GM19328 (cell line): ENCODE data around the gene ST6GAL1.
"Not testable (repeated sequence)": the region's sequence is repeated elsewhere in the genome, so short reads cannot be mapped to it uniquely, and the experiment has no call there.

Source experiments
- ATAC-seq: cut with Tn5 transposase; IDR thresholded peaks from one replicate; pipeline ENCODE4 v1.9.1; 2021; ENCODE audit warnings: mild to moderate bottlenecking, moderate library complexity; ENCODE audit not compliant: unreplicated experiment

Gene ST6GAL1

GRCh38 chr3:186939536-186939935 lies 9.2 kb downstream of the ST6GAL1 start:
- no peak for ATAC-seq

GRCh38 chr3:186940967-186941366 lies 10.6 kb downstream of the ST6GAL1 start:
- no peak for ATAC-seq

GRCh38 chr3:186942168-186942567 lies 11.8 kb downstream of the ST6GAL1 start:
- no peak for ATAC-seq

GRCh38 chr3:186945255-186945823 lies 15.0 kb downstream of the ST6GAL1 start:
- ATAC-seq, result no peak

- peak; percentile 79 for ATAC-seq
These were observed 16.5 kb downstream of the ST6GAL1 start for GRCh38 chr3:186946756-186947375.

- no peak for ATAC-seq
These were observed 19.1 kb downstream of the ST6GAL1 start for GRCh38 chr3:186949281-186949982.

GRCh38 chr3:186950402-186951093 lies 20.2 kb downstream of the ST6GAL1 start:
- ATAC-seq, result no peak

- no peak for ATAC-seq
These were observed 21.6 kb downstream of the ST6GAL1 start for GRCh38 chr3:186951640-186952552.

- no peak for ATAC-seq
These were observed 22.7 kb downstream of the ST6GAL1 start for GRCh38 chr3:186953011-186953487.

- ATAC-seq, result not testable (repeated sequence)
These were observed 23.8 kb downstream of the ST6GAL1 start for GRCh38 chr3:186953992-186954699.

GRCh38 chr3:186955898-186956696 lies 25.8 kb downstream of the ST6GAL1 start:
- no peak for ATAC-seq

- ATAC-seq, result no peak
These were observed 28.8 kb downstream of the ST6GAL1 start for GRCh38 chr3:186959029-186959624.

GRCh38 chr3:186960347-186960746 lies 30.0 kb downstream of the ST6GAL1 start:
- ATAC-seq, result no peak

GRCh38 chr3:186962445-186962844 lies 32.1 kb downstream of the ST6GAL1 start:
- no peak for ATAC-seq

GRCh38 chr3:186963636-186964035 lies 33.3 kb downstream of the ST6GAL1 start:
- ATAC-seq, result no peak

- ATAC-seq, result no peak
These were observed 33.7 kb downstream of the ST6GAL1 start for GRCh38 chr3:186964071-186964470.

- no peak for ATAC-seq
These were observed 34.3 kb downstream of the ST6GAL1 start for GRCh38 chr3:186964616-186965015.

- ATAC-seq, result no peak
These were observed 35.0 kb downstream of the ST6GAL1 start for GRCh38 chr3:186965141-186965879.
